GM10248 (cell line): Measurements from ENCODE around the gene EOLA1.

Experiments used
- CTCF ChIA-PET: fragments of 300-600 bp; sonication (Branson Sonifier 250); formaldehyde crosslinking; extraction: SDS; loops from one replicate; lab custom pipeline; 2021; ENCODE audit warnings: antibody characterized with exemption; lab: Yijun Ruan, JAX
- POLR2A ChIA-PET: fragments of 350-650 bp; sonication (Branson Sonifier 250); formaldehyde crosslinking; extraction: SDS; loops from one replicate; lab custom pipeline; 2020; ENCODE audit warnings: antibody characterized with exemption; lab: Yijun Ruan, JAX
- DNase-seq: peaks from one replicate; pipeline ENCODE4 v3.0.0; 2012; ENCODE audit errors: extremely low spot score
- TF ChIP-seq, protein P1 (sequence below): IDR thresholded peaks from 2 replicates; pipeline ENCODE4 v1.5.1; 2012; ENCODE audit warnings: mild to moderate bottlenecking, low read depth; ENCODE audit errors: extremely low read depth, missing control alignments, control extremely low read depth

Gene EOLA1

DNA sequence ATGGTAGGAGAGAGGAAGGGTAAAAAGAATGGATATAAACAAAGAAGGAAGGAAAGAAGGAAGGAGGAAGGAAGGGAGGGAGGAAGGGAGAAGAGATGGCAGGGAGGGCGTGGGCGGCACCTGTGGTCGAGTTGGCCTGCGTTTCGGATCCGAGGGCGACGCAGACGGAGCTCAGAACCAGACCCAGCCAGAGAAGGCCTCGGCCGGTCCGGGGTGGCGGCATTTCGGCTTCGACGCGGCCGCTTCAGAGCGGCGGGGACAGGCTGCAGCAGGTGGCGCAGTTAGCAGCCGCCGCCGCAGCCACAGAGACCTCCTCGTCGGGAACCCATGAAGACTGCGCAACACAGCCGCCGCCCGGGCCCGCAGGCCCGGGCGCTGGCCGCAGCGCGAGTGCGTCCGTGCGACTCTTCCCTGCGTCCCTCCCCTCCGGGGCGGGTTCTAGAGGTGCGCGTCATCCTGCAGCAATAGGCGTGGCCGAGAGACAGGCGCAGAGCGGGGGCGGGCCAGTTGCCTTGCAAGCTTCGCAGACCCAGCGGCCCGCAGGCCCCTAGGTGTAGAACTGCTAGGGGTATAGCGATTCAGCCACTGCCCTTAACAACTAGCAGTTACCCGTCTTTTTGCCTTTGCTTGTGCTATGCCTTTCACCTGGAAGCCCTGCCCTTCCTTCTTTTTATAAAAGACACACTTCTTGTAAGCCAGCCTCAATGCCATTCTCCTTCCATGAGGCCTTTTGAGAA lies 35.7 kb upstream of the EOLA1 start, which contains the start of gene IDS:
Gene IDS (minus strand): TSS at position 392 of the 737 bp plus-strand sequence. CDS start 169 bp downstream, at position 223.
- POLR2A ChIA-PET, result interaction anchor here (1.1 to 2.6 kb wide), 2 partner anchors 18 to 35 kb away, joined by 5 to 17 read pairs; partner anchors contain the start of gene EOLA1
- DNase-seq, result peak; percentile 83
- TF ChIP-seq, protein P1, sequence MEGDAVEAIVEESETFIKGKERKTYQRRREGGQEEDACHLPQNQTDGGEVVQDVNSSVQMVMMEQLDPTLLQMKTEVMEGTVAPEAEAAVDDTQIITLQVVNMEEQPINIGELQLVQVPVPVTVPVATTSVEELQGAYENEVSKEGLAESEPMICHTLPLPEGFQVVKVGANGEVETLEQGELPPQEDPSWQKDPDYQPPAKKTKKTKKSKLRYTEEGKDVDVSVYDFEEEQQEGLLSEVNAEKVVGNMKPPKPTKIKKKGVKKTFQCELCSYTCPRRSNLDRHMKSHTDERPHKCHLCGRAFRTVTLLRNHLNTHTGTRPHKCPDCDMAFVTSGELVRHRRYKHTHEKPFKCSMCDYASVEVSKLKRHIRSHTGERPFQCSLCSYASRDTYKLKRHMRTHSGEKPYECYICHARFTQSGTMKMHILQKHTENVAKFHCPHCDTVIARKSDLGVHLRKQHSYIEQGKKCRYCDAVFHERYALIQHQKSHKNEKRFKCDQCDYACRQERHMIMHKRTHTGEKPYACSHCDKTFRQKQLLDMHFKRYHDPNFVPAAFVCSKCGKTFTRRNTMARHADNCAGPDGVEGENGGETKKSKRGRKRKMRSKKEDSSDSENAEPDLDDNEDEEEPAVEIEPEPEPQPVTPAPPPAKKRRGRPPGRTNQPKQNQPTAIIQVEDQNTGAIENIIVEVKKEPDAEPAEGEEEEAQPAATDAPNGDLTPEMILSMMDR, result no peak

DNA sequence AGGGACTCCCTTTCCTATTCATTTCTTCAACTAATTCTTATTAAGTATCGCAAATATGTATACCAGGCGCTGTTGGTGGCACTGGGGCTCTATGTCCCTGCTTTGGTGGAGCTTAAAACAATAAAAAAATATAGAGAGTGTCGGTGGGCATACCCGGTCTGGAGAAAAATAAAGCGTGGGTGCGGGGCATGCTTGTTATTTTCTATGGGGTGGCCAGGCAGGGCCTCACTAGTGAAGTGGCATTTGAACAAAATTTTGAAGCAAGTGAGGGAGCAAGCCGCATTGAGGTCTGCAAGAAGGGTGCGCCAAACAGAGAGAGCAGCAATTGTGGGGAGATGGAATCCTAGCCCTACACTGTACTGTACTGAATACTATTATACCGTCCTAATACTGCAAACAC lies 35.1 kb upstream of the EOLA1 start:
- DNase-seq, result no peak
- CTCF ChIA-PET, result interaction anchor here (1.4 kb wide), 1 partner anchor 16 kb away, joined by 5 read pairs; no protein-coding TSS in a partner anchor
- TF ChIP-seq, protein P1, result no peak
- POLR2A ChIA-PET, result interaction anchor here (1.1 to 2.6 kb wide), 2 partner anchors 17 to 35 kb away, joined by 5 to 17 read pairs; partner anchors contain the start of gene EOLA1

More for the DNA sequence above, 35.7 kb upstream of the EOLA1 start, which contains the start of gene IDS:
- CTCF ChIA-PET, result interaction anchor here (1.0 to 1.4 kb wide), 2 partner anchors 10 to 17 kb away, joined by 3 to 5 read pairs; no protein-coding TSS in a partner anchor

- TF ChIP-seq, protein P1, result no peak
- no peak for DNase-seq
- ChIA-PET CTCF (no interaction called here), POLR2A (no interaction called here)
These were observed 34.5 kb upstream of the EOLA1 start for GRCh38 chrX:149506349-149506748.

DNA sequence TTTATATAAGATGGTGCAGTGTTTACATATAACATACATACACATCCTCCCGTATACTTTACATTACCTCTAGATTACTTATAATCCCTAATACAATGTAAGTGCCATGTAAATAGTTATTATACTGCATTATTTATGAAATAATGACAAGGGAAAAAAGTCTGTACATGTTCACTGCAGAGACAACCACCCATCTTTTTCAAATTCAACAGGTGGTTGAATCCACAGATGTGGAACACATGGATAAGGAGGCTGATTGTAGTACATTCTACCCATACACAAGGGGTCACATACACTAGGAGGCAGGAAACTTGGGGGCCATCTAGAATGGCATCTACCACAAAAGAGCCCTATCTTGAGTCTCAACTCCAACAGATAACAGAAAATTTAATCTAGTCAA lies 32.3 kb upstream of the EOLA1 start:
- CTCF ChIA-PET, result no interaction called here
- TF ChIP-seq, protein P1, result no peak
- no peak for DNase-seq
- POLR2A ChIA-PET, result no interaction called here

DNA sequence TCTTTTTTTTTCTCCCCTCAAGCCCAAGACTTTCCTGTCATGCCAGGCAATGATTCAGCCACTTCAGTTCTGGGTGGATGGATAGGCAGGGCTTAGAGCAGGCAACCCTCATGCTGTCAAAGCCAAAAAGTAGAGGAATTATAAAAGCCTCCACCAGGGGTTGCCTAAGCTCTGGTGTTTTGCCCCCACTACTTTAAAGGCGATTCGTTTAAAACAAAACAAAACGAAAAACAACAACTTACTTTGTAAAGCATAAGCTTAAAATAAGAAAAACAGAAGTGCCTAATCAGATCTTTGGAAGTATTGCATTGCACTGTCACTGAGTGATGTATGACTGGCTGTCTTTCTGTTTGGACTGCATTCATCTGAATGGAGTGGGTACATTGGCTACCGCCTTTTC lies 30.4 kb upstream of the EOLA1 start:
- ChIA-PET CTCF (interaction anchor here (1.0 to 1.5 kb wide), 2 partner anchors 12 to 16 kb away, joined by 3 to 5 read pairs; no protein-coding TSS in a partner anchor), POLR2A (no interaction called here)
- DNase-seq, result no peak
- TF ChIP-seq, protein P1, result no peak

- TF ChIP-seq, protein P1, result no peak
- no peak for DNase-seq
- POLR2A ChIA-PET, result no interaction called here
- CTCF ChIA-PET, result interaction anchor here (1.0 to 2.7 kb wide), 5 partner anchors 10 to 1582 kb away, joined by 3 to 18 read pairs (median 5); no protein-coding TSS in a partner anchor
These were observed 29.7 kb upstream of the EOLA1 start for GRCh38 chrX:149511081-149511480.
